ENCODE data around the gene ARHGAP20.
"Not testable (repeated sequence)": the region's sequence is repeated elsewhere in the genome, so short reads cannot be mapped to it uniquely, and the experiment has no call there.

Gene ARHGAP20

DNA sequence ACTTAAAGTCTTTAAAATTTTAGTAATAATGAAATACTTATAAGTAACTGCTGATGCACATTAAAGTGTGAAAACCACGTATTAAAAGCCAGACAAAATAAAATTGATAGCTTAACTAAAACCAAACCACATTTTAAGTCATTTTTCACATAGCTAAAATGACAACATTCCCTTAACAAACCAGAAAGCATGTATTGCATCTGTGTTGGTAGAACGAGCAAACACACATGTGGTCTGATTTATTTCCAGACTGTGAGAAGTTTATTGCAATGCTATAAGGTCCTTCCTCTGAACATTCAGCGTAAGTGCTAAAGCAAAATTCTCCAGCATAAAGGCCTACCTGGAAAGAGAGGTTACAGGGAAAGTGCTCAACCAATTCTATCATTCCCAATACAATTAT, 57.8 kb downstream of the ARHGAP20 start:
- FAIRE-seq (no peak), DNase-seq (ENCODE audit: insufficient read length) (no peak)
- no peak for TF ChIP-seq POLR2AphosphoS5 (IDR thresholded peaks at IDR 0.05; ENCODE audit: low read depth, low read length)
- TF ChIP-seq POLR2A (IDR thresholded peaks at IDR 0.05; ENCODE audit: low read depth, low read length): no peak
- no peak for TF ChIP-seq TAF1 (IDR thresholded peaks at IDR 0.05; ENCODE audit: borderline replicate concordance, low read depth, low read length)

GRCh38 chr11:110645253-110645652, 67.0 kb downstream of the ARHGAP20 start:
- FAIRE-seq: no peak
- DNase-seq (ENCODE audit: insufficient read length): no peak
- TF ChIP-seq POLR2A (IDR thresholded peaks at IDR 0.05; ENCODE audit: low read depth, low read length) (no peak), POLR2AphosphoS5 (IDR thresholded peaks at IDR 0.05; ENCODE audit: low read depth, low read length) (no peak), TAF1 (IDR thresholded peaks at IDR 0.05; ENCODE audit: borderline replicate concordance, low read depth, low read length) (no peak)

DNA sequence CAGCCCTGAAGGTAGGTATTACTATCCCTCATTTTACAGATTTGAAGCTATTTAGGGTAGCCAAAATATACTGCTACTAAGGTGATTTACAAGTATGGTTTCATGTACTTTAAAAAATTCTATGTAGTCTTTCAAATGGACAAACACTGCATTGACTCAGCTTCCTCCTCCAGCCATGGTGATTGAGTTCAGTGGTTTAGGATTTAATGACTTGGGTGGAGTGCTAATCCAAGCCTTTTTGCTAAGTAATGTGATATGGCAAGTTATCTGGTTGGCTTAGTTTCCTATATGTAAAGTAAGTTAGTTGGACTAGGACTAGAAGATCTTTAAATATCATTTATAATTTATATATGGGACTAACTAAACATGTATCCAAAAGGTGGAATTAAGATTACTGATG, 77.9 kb downstream of the ARHGAP20 start:
- no peak for DNase-seq (ENCODE audit: insufficient read length)
- no peak for FAIRE-seq
- TF ChIP-seq POLR2A (IDR thresholded peaks at IDR 0.05; ENCODE audit: low read depth, low read length) (no peak), TAF1 (IDR thresholded peaks at IDR 0.05; ENCODE audit: borderline replicate concordance, low read depth, low read length) (no peak), POLR2AphosphoS5 (IDR thresholded peaks at IDR 0.05; ENCODE audit: low read depth, low read length) (no peak)

GRCh38 chr11:110631551-110631950, 80.7 kb downstream of the ARHGAP20 start:
- FAIRE-seq (no peak), DNase-seq (ENCODE audit: insufficient read length) (no peak)
- TF ChIP-seq POLR2A (IDR thresholded peaks at IDR 0.05; ENCODE audit: low read depth, low read length) (no peak), TAF1 (IDR thresholded peaks at IDR 0.05; ENCODE audit: borderline replicate concordance, low read depth, low read length) (no peak), POLR2AphosphoS5 (IDR thresholded peaks at IDR 0.05; ENCODE audit: low read depth, low read length) (no peak)

DNA sequence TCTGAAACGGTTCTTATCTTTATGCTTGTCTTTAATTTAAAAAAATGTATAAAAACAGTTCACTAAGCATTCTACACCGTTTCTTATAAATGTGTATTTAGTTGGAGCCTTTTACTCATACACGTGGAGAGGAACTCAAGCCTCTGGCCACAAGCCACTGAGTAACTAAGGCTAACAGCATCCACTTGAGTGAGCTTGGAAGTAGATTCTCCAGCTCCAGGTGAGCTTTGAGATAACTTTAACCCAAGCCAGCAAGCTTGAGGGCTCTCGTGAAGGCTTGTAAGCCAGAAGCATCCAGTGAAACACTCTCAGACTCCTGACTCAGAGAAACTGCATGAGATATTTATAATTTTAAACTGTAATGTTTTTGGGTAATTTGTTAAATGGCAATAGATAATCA, 82.6 kb downstream of the ARHGAP20 start:
- FAIRE-seq: no peak
- TF ChIP-seq TAF1 (IDR thresholded peaks at IDR 0.05; ENCODE audit: borderline replicate concordance, low read depth, low read length) (no peak), POLR2A (IDR thresholded peaks at IDR 0.05; ENCODE audit: low read depth, low read length) (no peak), POLR2AphosphoS5 (IDR thresholded peaks at IDR 0.05; ENCODE audit: low read depth, low read length) (no peak)
- DNase-seq (ENCODE audit: insufficient read length): no peak

DNA sequence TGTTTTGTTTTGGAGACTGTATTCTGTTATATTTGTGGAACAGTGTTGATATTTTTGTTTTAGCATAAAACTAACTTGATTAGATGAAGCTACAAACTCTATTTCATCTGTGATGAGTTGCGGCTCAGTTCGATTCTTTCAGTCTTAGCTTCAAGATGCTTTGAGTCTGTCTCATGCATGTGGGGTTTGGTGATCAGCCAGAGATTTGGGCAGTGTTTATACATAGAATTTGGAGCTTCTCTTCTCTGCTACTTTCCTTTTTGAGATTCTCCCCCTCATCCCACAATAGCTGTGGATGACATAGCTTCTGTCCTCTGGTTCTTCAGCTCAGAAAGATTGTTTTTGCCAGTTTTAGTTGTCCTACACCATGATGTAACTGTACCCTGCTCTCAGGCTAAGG, 90.4 kb downstream of the ARHGAP20 start:
- FAIRE-seq: no peak
- TF ChIP-seq POLR2AphosphoS5 (IDR thresholded peaks at IDR 0.05; ENCODE audit: low read depth, low read length) (no peak), TAF1 (IDR thresholded peaks at IDR 0.05; ENCODE audit: borderline replicate concordance, low read depth, low read length) (no peak), POLR2A (IDR thresholded peaks at IDR 0.05; ENCODE audit: low read depth, low read length) (no peak)
- no peak for DNase-seq (ENCODE audit: insufficient read length)

- FAIRE-seq; DNase-seq (ENCODE audit: insufficient read length): not testable (repeated sequence)
Observed at GRCh38 chr11:110619366-110619765, 92.9 kb downstream of the ARHGAP20 start.

DNA sequence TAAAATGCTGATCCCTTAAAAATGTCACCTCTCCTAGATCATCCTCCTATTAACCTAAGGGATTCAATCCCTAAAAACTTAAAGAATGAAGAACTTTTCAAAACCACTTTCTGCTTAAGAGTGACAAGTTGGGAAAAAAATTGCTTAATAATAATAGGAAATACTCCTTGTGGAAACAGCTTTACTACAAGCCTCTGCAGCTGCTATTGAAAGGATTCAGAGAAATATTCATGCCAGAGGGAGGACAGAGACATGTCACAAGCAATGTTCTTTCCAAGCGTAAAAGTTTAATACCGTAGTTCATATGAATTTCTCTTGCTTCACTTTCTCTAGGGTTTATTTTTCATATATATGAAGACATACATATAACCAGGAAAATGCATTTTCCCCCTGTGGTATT, 98.2 kb downstream of the ARHGAP20 start:
- FAIRE-seq (no peak), DNase-seq (ENCODE audit: insufficient read length) (no peak)
- no peak for TF ChIP-seq POLR2AphosphoS5 (IDR thresholded peaks at IDR 0.05; ENCODE audit: low read depth, low read length)
- TF ChIP-seq TAF1 (IDR thresholded peaks at IDR 0.05; ENCODE audit: borderline replicate concordance, low read depth, low read length): no peak
- no peak for TF ChIP-seq POLR2A (IDR thresholded peaks at IDR 0.05; ENCODE audit: low read depth, low read length)

DNA sequence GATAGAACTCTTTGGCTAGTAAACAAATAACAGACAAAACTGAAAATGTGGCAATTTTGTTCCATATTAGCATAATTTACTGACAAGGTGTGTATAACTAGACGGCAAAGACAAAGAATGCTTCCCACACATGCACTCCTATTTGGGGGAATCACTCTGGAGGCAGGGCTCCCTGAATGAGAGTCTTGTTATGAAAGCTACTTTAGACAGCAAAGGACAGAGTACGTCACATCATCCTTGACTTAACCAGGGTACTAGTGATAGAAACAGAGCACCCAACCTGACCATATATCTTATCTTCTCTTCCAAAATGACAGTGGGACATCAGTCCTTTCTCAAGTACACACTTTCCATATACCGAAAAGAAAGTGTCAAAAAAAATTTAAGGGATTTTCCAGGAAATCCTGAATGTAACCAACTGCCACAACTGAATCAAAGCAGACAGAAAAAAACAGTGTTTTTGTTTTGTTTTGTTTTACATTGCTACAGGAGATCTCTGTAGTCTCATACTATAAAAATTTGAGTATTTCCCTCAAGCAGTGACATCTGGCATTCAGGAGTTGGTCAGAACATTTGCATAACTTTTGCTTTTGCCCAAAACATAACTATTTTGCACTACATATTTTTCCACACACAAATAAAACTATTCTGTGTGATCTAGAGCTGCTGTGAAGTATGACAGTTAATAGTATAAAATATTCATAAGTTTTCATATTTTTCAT, 98.9 kb downstream of the ARHGAP20 start:
- no peak for TF ChIP-seq POLR2A (IDR thresholded peaks at IDR 0.05; ENCODE audit: low read depth, low read length)
- no peak for TF ChIP-seq TAF1 (IDR thresholded peaks at IDR 0.05; ENCODE audit: borderline replicate concordance, low read depth, low read length)
- TF ChIP-seq POLR2AphosphoS5 (IDR thresholded peaks at IDR 0.05; ENCODE audit: low read depth, low read length): no peak

DNA sequence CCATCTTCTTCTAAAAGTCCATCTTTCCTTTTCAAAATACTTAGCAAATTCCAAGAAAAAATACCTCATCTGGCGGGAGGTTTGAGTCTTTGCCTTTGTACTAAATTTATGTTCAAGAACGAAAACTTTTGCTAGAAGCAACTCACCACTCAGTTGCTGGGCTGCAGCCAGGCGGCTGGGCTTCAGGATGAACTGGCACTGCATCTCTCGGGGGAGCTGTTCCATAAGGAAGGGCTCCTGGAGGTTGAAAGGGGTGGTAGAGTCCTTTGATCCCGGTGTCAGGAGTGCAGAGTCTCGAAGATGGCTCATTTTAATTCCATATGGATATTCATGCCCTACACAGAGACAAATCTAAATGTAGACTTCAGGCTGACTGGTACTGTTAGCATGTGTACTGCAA, 105.8 kb downstream of the ARHGAP20 start:
- TF ChIP-seq POLR2A (IDR thresholded peaks at IDR 0.05; ENCODE audit: low read depth, low read length): no peak
- TF ChIP-seq POLR2AphosphoS5 (IDR thresholded peaks at IDR 0.05; ENCODE audit: low read depth, low read length): no peak
- TF ChIP-seq TAF1 (IDR thresholded peaks at IDR 0.05; ENCODE audit: borderline replicate concordance, low read depth, low read length): no peak
- no peak for DNase-seq (ENCODE audit: insufficient read length)
- no peak for FAIRE-seq

More for the DNA sequence above, 98.9 kb downstream of the ARHGAP20 start:
- FAIRE-seq: no peak
- no peak for DNase-seq (ENCODE audit: insufficient read length)

GRCh38 chr11:110601936-110602335, 110.3 kb downstream of the ARHGAP20 start:
- no peak for FAIRE-seq
- no peak for TF ChIP-seq TAF1 (IDR thresholded peaks at IDR 0.05; ENCODE audit: borderline replicate concordance, low read depth, low read length)

DNA sequence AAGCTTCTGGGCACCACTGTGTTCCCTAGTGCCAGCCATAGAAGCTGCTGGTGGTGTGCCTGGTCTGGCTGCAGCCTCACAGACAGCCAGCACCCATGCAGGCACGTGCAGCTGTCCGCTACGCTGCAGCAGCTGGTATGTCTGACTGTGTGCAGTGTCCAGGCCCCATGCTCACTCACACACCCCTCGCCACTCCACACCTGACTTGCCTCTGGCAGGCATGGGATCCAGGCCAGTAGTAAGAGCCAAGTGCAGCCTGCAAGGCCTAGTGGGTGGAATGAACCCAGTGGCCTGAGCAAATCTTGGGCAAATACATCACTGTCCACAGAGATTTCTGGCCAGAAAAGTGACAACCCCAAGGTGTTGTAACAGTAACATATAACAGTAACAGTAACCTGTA, 111.9 kb downstream of the ARHGAP20 start:
- TF ChIP-seq POLR2A (IDR thresholded peaks at IDR 0.05; ENCODE audit: low read depth, low read length) (no peak), POLR2AphosphoS5 (IDR thresholded peaks at IDR 0.05; ENCODE audit: low read depth, low read length) (no peak), TAF1 (IDR thresholded peaks at IDR 0.05; ENCODE audit: borderline replicate concordance, low read depth, low read length) (no peak)
- DNase-seq (ENCODE audit: insufficient read length) (no peak), FAIRE-seq (no peak)

More at GRCh38 chr11:110601936-110602335, 110.3 kb downstream of the ARHGAP20 start:
- no peak for DNase-seq (ENCODE audit: insufficient read length)

DNA sequence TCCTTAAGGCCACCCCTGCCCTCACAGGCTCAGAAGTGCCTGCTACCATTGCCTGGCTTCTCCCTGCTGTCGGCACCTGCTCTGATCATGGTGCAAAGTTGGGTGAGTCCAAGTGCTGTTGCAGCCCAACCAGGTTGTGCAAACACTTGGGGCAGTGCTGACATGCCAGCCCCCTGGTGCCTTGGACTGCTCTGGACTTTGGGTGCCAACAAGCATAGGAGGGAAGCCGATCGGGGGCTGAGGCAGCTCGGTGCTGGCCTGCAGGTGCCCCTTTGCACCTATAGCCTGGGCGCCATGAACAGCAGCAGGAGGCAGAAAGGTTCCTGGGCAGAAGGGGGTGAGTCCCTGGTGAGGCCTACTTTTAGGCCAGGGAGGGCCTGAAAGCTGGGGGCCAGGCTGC, 113.0 kb downstream of the ARHGAP20 start:
- TF ChIP-seq TAF1 (IDR thresholded peaks at IDR 0.05; ENCODE audit: borderline replicate concordance, low read depth, low read length) (no peak), POLR2A (IDR thresholded peaks at IDR 0.05; ENCODE audit: low read depth, low read length) (no peak)
- FAIRE-seq (no peak), DNase-seq (ENCODE audit: insufficient read length) (no peak)
